ENCODE data around the gene CCDC175.

DNA sequence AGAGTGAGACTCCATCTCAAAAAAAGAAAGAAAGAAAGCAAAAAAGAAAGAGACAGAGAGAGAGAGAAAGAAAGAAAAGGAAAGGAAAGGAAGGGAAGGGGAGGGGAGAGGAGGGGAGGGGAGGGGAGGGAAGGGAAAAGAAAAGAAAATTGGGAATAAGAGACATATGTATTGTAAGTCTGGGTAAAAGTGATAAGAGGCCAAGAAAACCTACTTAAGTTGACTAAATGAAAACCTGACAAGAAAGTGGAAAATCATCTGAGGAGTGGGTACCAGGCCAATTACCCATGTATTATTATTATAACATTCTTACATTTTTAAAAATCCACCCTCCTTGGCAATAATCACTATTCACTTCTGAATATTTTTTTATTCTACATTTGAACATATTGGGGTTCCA, 46.3 kb downstream of the CCDC175 start:
- TF ChIP-seq, protein P1, sequence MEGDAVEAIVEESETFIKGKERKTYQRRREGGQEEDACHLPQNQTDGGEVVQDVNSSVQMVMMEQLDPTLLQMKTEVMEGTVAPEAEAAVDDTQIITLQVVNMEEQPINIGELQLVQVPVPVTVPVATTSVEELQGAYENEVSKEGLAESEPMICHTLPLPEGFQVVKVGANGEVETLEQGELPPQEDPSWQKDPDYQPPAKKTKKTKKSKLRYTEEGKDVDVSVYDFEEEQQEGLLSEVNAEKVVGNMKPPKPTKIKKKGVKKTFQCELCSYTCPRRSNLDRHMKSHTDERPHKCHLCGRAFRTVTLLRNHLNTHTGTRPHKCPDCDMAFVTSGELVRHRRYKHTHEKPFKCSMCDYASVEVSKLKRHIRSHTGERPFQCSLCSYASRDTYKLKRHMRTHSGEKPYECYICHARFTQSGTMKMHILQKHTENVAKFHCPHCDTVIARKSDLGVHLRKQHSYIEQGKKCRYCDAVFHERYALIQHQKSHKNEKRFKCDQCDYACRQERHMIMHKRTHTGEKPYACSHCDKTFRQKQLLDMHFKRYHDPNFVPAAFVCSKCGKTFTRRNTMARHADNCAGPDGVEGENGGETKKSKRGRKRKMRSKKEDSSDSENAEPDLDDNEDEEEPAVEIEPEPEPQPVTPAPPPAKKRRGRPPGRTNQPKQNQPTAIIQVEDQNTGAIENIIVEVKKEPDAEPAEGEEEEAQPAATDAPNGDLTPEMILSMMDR (IDR thresholded peaks at IDR 0.05; ENCODE audit: extremely low read depth in 1 of 2, insufficient read depth in 1 of 2, low read depth in 1 of 2, low read length in 2 of 2) = no peak
- TF ChIP-seq, protein P2, sequence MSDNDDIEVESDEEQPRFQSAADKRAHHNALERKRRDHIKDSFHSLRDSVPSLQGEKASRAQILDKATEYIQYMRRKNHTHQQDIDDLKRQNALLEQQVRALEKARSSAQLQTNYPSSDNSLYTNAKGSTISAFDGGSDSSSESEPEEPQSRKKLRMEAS (IDR thresholded peaks at IDR 0.05; ENCODE audit: insufficient read depth, insufficient read length) = no peak
- TF ChIP-seq GATA2 (IDR thresholded peaks at IDR 0.05; ENCODE audit: insufficient read depth, insufficient read length, low read depth, low read length) = no peak
- TF ChIP-seq POLR2A (IDR thresholded peaks at IDR 0.05; ENCODE audit: low read depth, low read length) = no peak
- no peak for TF ChIP-seq EZH2 (IDR thresholded peaks at IDR 0.05; ENCODE audit: borderline replicate concordance, low read depth, low read length, severe bottlenecking)

All from endothelial cell of umbilical vein (primary cell).